Psoas muscle (tissue), 8 donors: Measurements from ENCODE around the gene CHCT1. TPM values are rescaled to one million over a fixed set of nuclear protein-coding genes. Genes with fewer than 3 reads are reported as not detected.
"Not testable (repeated sequence)": the region's sequence is repeated elsewhere in the genome, so short reads cannot be mapped to it uniquely, and the experiment has no call there.

ENCODE experiments used
- ATAC-seq, 4 donors: fragments of 200-7000 bp; cut with Tn5 transposase; one replicate each; pipeline ENCODE4 v1.9.1; 2020; ENCODE audit warnings: moderate library complexity in 3 of 4, mild to moderate bottlenecking in 2 of 4
- DNase-seq, 2 donors: peaks; one replicate each; pipeline ENCODE4 v3.0.0-alpha.2; 2020
- H3K27ac ChIP-seq: fragments of 200-600 bp; one replicate; pipeline ENCODE4 v1.8.0; 2022
- H3K27me3 ChIP-seq, 3 donors: fragments of 200-600 bp in 1 of 3; one replicate each; pipeline versions ENCODE4 v1.6.1 to v1.8.0; 2013 to 2022; ENCODE audit warnings: low read length in 2 of 3, mild to moderate bottlenecking in 2 of 3, moderate library complexity in 1 of 3; ENCODE audit not compliant: insufficient read depth in 3 of 3
- H3K36me3 ChIP-seq, 2 donors: fragments of 200-600 bp in 1 of 2; one replicate each; pipeline versions ENCODE4 v1.6.1 to v1.8.0; 2013 to 2022; ENCODE audit warnings: low read depth in 1 of 2, mild to moderate bottlenecking in 1 of 2, moderate library complexity in 1 of 2; ENCODE audit not compliant: insufficient read depth in 1 of 2
- H3K4me1 ChIP-seq: fragments of 200-600 bp; one replicate; pipeline ENCODE4 v1.8.0; 2022
- H3K4me3 ChIP-seq: fragments of 200-600 bp; one replicate; pipeline ENCODE4 v1.8.0; 2022; ENCODE audit warnings: mild to moderate bottlenecking
- H3K9me3 ChIP-seq: fragments of 200-600 bp; one replicate; pipeline ENCODE4 v1.8.0; 2022
- CTCF ChIP-seq: fragments of 200-600 bp; IDR thresholded peaks from one replicate; pipeline ENCODE4 v1.8.0; 2022; ENCODE audit warnings: antibody characterized with exemption
- WGBS, 3 donors: extraction: QIAGEN DNeasy Blood & Tissue Kit; methylation state at CpG; one replicate each; pipeline versions ENCODE4 v1.1.6 to v1.1.7; 2013; 5-methylcytosine and 5-hydroxymethylcytosine counted together
- intact Hi-C, 2 donors: fragments of 100-400 bp; cut with DNase I; formaldehyde crosslinking; loops; one replicate each; pipeline versions ENCODE4 v1.11.0 to v1.14.2; 2022
- polyA plus RNA-seq, 3 donors: library from polyadenylated mRNA; stranded (reverse); fragments of 200-250 nt; gene quantifications; one replicate each; pipeline ENCODE4 v1.2.3, GENCODE V29; 2013
- total RNA-seq, 4 donors: library from RNA; stranded (reverse); fragmentation: NEBNext Ultra II Directional in 2 of 4; extraction: Animal tissue kit (Norgen Biotek cat#: 25700) in 2 of 4; gene quantifications; one replicate each; pipeline versions ENCODE4 v1.2.1 to v1.2.4, GENCODE V29; 2021 to 2023
- donor health status: healthy with polysubstance abuse.
- donor health status: DM: no; HTN: no; CAD: no; lungs with moderate emphysema.
- donor health status: Bipolar disorder and iron deficiency.
- donor health status: healthy.
- donor health status: DM: yes; HTN: yes; CAD: no.
- donor health status: DM: no; HTN: no; CAD: no.
- donor health status: DM: no; HTN: no; CAD: no.
- donor health status: DM: yes; HTN: yes; CAD: no.

Gene CHCT1
- total and polyA plus RNA-seq, 7 donors = 0.05 to 0.67 TPM; not detected in 5

GRCh38 chr17:60421273-60422161, 772 bp upstream of the CHCT1 start:
- Histone ChIP-seq H3K9me3 (no peaks in the 10 kb centered on the region), H3K36me3 (no peaks in the 10 kb centered on the region), H3K4me3 (peak overlapping the region; percentile 66), H3K27me3 (no peaks in the 10 kb centered on the region), H3K4me1 (peaks cover 3% of the 10 kb centered on the region), H3K27ac (no peak overlapping the region)
- ATAC-seq = peak; percentile 95 to 98 (median 97)
- WGBS, 3 donors = 3 to 7% (median 3%) methylated on average over 57 to 66 of the region's 66 CpGs
- peak; percentile 84 for TF ChIP-seq CTCF
- intact Hi-C loops = no loop called here
- DNase-seq = peak; percentile 78 to 85

GRCh38 chr17:60423865-60424264, 1.6 kb downstream of the CHCT1 start:
- 74 to 80% (median 76%) methylated on average over 3 of the region's 3 CpGs for WGBS, 3 donors
- H3K9me3 ChIP-seq = no peaks in the 10 kb centered on the region
- peaks cover 3% of the 10 kb centered on the region for H3K4me1 ChIP-seq
- DNase-seq (no peak), ATAC-seq (no peak)
- H3K27me3 ChIP-seq = no peaks in the 10 kb centered on the region
- H3K36me3 ChIP-seq = no peaks in the 10 kb centered on the region
- H3K27ac ChIP-seq = no peak overlapping the region
- intact Hi-C loops = no loop called here
- no peak overlapping the region for H3K4me3 ChIP-seq
- TF ChIP-seq CTCF = no peak

- no peak for TF ChIP-seq CTCF
- H3K36me3 ChIP-seq = no peaks in the 10 kb centered on the region
- peaks cover 3% of the 10 kb centered on the region for H3K4me1 ChIP-seq
- intact Hi-C loops = no loop called here
- DNase-seq (no peak), ATAC-seq (no peak)
- H3K4me3 ChIP-seq = no peak overlapping the region
- H3K27ac ChIP-seq = no peak overlapping the region
- no peaks in the 10 kb centered on the region for H3K9me3 ChIP-seq
- WGBS, 3 donors = 80 to 96% (median 88%) methylated on average over 5 to 6 of the region's 6 CpGs
- no peaks in the 10 kb centered on the region for H3K27me3 ChIP-seq
Observed at GRCh38 chr17:60425626-60426025, 3.3 kb downstream of the CHCT1 start.

- Histone ChIP-seq H3K27me3 (no peaks in the 10 kb centered on the region), H3K36me3 (no peaks in the 10 kb centered on the region), H3K27ac (no peak overlapping the region), H3K4me1 (no peaks in the 10 kb centered on the region), H3K4me3 (no peak overlapping the region), H3K9me3 (no peaks in the 10 kb centered on the region)
- ATAC-seq = no peak
- 83 to 87% (median 85%) methylated on average over 10 of the region's 10 CpGs for WGBS, 3 donors
- TF ChIP-seq CTCF = no peak
- intact Hi-C loops = no loop called here
- DNase-seq = no peak
Observed at GRCh38 chr17:60426596-60426995, 4.3 kb downstream of the CHCT1 start.

- H3K4me3 ChIP-seq, H3K36me3 ChIP-seq, H3K27ac ChIP-seq, intact Hi-C loops, DNase-seq, ATAC-seq, H3K9me3 ChIP-seq, H3K27me3 ChIP-seq, H3K4me1 ChIP-seq: not testable (repeated sequence)
- 79 to 91% (median 86%) methylated on average over 6 of the region's 6 CpGs for WGBS, 3 donors
Observed at GRCh38 chr17:60428491-60428890, 6.2 kb downstream of the CHCT1 start.

- not testable (repeated sequence) for H3K4me1 ChIP-seq, H3K9me3 ChIP-seq, H3K27me3 ChIP-seq, ATAC-seq, H3K4me3 ChIP-seq, H3K27ac ChIP-seq, DNase-seq, H3K36me3 ChIP-seq
- intact Hi-C loops = loop anchor here (10.0 kb wide), 2 partner anchors 286 to 326 kb away; partner anchors contain the start of gene CA4 (in 1 of the 2)
- WGBS, 3 donors = 85 to 89% (median 85%) methylated on average over 7 of the region's 7 CpGs
Observed at GRCh38 chr17:60430561-60430960, 8.3 kb downstream of the CHCT1 start.

GRCh38 chr17:60433021-60433997, 11.0 kb downstream of the CHCT1 start:
- ATAC-seq, H3K36me3 ChIP-seq, H3K27ac ChIP-seq, H3K27me3 ChIP-seq, DNase-seq, H3K9me3 ChIP-seq, H3K4me3 ChIP-seq, H3K4me1 ChIP-seq: not testable (repeated sequence)
- WGBS, 3 donors = 65 to 80% (median 67%) methylated on average over 4 of the region's 4 CpGs
- intact Hi-C loops = loop anchor here (10.0 kb wide), 2 partner anchors 289 to 329 kb away; partner anchors contain the start of gene CA4 (in 1 of the 2)
